LoVo (cell line): Measurements from ENCODE around the gene KIF21A.

Source experiments
- DNase-seq: peaks from one replicate; pipeline ENCODE4 v3.0.0-alpha.2; 2016; ENCODE audit warnings: low spot score

Gene KIF21A

GRCh38 chr12:39435531-39435930 is 7.4 kb downstream of the KIF21A start:
- DNase-seq, result no peak

DNA sequence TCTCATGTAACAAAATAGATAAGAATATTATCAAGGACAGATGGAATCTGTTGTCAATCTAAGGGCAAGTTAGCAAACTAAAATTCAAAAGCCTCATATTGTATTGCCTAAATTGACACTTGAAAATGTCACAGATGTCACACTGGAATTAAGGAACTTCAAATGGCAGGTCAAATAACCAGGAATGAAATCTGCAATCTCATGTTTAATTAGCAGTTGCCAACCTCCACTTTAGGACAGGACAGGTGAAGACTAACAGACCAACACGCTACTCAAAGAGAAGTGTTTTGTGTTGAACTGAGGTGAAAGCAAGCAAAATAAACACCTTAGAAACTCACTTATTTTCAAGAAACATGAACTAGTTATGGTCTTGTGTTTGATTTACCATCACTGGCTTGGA is 11.1 kb downstream of the KIF21A start:
- DNase-seq, result no peak

DNA sequence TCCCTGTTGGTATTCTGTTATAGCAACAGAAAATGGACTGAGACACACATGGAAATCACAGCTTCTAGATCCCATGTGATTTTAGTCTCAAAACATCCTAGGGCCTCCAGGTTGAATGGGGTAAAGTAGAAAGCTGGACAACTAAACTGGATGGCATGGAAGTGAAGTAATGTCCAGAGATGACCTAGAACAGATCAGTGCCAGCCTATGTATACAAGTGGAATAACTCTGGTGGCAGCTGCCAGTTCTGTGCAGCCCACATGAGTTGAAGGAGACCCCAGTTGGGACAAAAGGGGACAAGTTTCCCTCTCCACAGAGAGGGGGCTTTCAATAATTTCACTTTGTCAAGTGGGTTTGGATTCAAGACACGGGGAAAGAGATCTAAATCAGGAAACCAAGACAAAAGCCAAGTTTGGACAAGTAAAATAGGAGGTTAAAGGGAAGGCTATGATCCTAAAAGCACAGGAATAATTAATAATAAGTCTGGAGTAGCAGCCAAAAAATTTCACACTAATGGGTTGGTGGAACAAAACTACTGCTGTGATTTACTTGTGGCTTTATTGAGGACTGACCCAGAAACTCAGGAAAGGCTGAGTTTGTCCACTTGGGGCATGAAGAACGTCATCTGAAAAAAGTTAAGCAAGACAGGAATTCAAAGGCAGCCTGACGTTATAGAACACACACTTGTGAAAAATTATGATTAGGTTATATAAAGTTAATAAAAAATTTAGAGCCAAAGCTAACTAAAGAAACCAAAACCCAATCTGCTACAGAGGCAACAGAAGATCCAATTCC is 11.7 kb downstream of the KIF21A start:
- no peak for DNase-seq

GRCh38 chr12:39429809-39430208 is 13.1 kb downstream of the KIF21A start:
- no peak for DNase-seq

- peak; percentile 5 for DNase-seq
These were observed 15.5 kb downstream of the KIF21A start for GRCh38 chr12:39427360-39427808.

GRCh38 chr12:39426636-39427240 is 16.2 kb downstream of the KIF21A start:
- no peak for DNase-seq

GRCh38 chr12:39420043-39420442 is 22.9 kb downstream of the KIF21A start:
- DNase-seq, result no peak

- DNase-seq, result no peak
These were observed 23.4 kb downstream of the KIF21A start for GRCh38 chr12:39419471-39419870.

DNA sequence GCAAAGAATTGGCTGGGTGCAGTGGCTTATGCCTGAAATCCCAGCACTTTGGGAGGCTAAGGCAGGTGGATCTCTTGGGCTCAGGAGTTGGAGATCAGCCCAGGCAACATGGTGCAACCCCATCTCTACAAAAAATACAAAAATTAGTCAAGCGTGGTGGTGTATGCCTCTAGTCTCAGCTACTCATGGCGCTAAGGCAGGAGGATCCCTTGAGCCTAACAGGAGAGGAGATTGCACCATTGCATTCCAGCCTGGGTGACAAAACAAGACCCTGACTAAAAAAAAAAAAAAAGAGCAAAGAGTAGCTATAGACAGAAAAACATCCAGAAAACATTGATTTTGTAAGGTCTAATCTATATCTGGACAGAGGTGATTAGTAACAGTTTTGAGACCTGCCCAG is 25.0 kb downstream of the KIF21A start:
- no peak for DNase-seq

- no peak for DNase-seq
These were observed 28.8 kb downstream of the KIF21A start for GRCh38 chr12:39413836-39414771.

DNA sequence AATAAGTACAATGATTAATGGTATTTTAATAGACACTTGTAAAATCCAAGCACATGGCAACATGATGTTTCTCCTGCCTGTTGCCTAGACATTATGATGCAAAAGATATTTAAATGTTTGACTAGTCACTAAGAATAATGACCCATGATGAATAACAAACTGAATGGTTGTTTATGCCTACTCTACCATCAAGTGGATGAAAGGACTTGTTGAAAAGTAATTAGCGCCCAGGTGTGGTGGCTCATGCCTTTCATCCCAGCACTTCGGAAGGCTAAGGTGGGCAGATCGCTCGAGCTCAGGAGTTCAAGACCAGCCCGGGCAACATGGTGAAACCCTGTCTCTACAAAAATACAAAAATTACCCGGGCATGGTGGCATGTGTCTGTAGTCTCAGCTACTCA is 30.7 kb downstream of the KIF21A start:
- no peak for DNase-seq

- no peak for DNase-seq
These were observed 36.7 kb downstream of the KIF21A start for GRCh38 chr12:39406262-39406661.

- no peak for DNase-seq
These were observed 37.3 kb downstream of the KIF21A start for GRCh38 chr12:39405580-39405979.

GRCh38 chr12:39404000-39404399 is 38.9 kb downstream of the KIF21A start:
- DNase-seq, result no peak

DNA sequence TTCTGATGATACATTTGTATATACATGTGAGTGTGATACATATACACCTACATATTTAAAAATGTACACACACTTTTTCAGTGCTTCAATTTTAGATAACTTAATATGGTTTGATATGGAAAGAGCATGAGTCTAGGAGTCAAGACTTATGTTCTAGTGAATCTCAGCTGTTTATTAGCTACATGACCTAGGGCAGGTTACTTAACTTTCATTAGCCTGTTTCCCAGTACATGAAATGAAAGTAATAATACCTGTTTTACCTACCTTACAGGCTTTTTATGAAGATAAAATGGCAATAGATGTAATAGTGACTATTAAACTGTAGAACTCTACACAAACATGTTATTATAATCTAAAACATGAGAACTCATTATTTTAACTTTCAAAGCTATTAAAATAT is 39.5 kb downstream of the KIF21A start:
- no peak for DNase-seq

- DNase-seq, result no peak
These were observed 40.0 kb downstream of the KIF21A start for GRCh38 chr12:39402922-39403321.

DNA sequence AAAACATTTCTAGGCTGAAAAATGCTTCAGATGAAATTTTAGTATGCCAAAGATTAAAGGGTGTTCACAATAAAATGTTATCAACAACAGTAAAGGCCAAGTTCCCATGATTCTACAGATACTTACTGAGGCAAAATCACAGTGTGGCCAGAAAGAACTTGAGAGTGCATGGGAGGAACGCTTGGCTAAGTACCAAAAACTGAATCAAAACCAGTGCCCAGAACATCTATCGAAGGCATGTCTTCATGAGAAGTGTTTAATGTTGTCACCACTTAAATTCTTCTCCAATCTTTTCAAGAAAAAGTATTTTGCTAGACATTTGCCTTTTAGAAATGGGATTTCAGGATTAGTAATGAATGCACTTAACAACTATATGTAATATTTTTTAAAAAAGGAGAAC is 41.5 kb downstream of the KIF21A start:
- DNase-seq, result no peak

- no peak for DNase-seq
These were observed 47.1 kb downstream of the KIF21A start for GRCh38 chr12:39395866-39396265.

- no peak for DNase-seq
These were observed 49.0 kb downstream of the KIF21A start for GRCh38 chr12:39393890-39394289.

GRCh38 chr12:39393179-39393578 is 49.7 kb downstream of the KIF21A start:
- no peak for DNase-seq

DNA sequence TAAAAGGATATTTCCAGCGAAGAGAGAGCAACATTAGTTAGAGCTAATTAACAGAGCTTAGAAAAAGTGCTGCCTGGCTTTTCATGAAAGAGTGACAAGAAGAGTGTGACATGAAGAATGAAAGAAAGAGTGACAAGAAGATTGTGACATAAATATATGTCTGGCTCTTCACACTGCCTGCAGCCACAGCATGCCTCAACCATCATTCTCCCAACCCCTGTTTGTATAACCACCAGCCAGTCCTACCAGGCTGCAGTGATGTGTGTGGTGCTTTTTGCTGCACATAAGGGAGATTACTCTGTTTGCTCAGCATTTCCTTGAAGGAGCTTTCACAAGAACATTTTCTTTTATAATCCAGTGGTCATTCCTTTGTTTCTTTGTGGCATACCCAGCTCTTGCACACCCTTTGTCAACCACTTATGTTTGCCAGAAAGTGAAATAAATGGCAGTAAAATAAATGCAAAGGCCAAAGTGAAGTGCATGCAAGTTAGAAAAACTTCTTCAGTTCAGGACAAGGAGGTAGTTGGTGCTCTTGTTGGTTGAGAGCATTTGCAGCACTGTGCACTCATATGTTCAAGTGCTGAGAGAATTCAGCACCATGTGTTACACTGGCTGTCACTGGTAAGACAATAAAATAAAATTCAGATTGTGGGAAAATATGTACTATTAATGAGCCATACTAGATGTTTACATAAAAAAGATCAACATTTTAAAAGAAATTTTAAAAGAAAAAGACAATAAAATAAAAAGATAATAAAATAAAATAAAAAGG is 50.6 kb downstream of the KIF21A start:
- DNase-seq, result no peak

- DNase-seq, result no peak
These were observed 52.2 kb downstream of the KIF21A start for GRCh38 chr12:39390752-39391151.
